HuH-7.5 (cell line): ENCODE data around the gene KIF26B.
"Not testable (repeated sequence)": the region's sequence is repeated elsewhere in the genome, so short reads cannot be mapped to it uniquely, and the experiment has no call there.

ENCODE experiments used
- DNase-seq: peaks from one replicate; pipeline ENCODE4 v3.0.0; 2011; ENCODE audit warnings: low spot score

Gene KIF26B

DNA sequence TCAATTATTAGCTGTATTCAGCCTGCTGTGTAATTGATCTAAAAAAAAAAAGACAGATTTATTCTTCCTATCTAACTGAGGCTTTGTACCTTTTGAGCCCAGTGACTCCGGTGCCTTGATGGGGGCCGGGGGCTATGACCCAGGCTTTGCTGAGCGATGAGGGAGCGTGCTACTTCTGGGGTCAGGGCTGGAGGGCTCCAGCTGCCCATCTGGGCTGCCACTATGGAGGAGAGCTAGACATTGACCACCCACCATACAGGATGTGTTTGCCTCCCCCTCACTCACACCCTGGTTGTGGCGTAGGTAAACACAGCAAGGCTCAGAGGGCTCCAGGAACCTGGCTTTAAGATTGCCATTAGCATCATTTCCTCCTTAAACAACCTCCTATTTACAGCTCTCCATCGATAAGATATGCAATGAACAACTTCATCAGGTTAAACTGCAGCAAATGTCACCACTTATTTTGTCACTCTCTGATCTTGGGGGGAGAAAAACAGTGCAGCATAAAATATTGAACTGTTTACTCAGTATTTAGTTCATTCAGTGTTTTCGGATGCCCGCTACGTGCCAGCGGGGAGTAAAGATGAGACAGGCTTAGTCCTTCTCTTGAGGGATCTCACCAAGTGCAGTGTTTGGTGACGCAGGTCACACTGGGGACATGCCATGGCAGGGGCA is 231.6 kb downstream of the KIF26B start:
- DNase-seq, result no peak

DNA sequence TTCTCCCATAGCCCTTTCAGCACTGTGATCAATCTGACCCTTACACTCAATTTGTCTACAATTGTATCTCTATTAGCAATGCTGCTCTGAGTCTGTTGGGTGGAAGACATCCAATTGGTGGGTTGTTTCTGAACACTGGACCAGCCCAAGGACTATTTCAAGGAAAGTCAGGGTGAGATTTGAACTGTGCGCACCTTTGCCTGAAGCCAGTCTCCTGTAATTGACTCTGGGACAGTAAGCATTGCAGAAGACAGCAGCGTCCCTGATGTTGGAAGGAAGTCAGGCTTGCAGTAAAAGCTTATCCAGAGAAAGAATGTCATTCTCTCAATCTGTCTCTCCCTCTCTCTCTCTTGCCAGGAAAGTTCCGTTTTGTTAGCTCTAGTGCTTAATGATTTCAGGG is 233.9 kb downstream of the KIF26B start:
- no peak for DNase-seq

DNA sequence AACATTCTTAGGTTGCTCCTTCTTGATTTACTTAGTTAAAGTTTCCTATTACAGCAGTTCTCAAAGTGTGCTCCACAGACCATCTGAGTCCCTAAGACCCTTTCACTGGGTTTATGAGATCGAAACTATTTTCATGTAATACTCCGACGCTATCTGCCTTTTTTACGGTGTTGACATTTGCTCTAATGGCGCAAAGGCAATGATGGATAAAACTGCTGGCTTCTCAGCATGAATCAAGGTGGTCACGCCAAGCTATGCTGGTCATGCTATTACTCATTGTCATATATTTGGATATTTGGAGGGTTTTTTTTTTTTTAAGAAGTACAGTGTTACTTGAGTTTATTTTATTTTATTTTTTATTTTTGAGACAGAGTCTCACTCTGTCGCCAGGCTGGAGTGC is 235.1 kb downstream of the KIF26B start:
- no peak for DNase-seq

DNA sequence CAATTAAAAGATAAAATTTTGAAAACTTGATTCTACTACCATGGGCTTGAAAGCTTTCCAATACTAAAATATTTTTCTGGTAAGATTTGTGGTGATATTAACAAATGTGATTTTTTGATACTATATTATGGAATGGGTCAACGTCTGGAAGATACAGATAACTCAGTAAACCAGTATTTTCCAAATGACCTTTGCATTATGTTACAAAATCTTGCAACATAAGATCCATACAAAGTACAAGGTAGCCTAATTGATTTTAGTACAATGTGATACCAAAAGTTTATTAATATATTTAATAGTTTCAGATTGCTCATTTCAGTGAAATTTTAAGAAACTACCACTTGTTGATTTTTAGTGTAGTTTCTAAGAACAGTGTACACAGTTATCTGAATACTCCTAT is 236.2 kb downstream of the KIF26B start:
- DNase-seq, result no peak

DNA sequence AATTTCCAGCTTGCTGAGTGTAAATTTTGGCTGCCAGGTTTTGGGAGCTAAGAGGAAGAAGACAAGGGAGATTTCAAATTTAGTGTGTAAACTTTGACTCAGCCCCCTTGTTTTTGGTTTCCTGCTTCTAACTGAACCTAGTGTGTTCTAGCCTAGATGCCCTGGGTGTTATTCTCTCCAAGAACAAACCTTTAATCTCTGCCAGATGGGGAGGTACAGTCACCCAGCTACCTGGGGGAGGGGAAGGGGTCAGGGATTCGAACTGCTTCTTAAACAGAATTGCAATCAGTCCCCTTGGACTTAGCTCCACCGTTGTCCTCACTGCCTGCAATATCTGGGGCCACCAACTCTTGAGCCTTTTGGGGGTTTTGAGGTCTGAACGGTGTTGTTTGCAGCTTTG is 238.9 kb downstream of the KIF26B start:
- no peak for DNase-seq

DNA sequence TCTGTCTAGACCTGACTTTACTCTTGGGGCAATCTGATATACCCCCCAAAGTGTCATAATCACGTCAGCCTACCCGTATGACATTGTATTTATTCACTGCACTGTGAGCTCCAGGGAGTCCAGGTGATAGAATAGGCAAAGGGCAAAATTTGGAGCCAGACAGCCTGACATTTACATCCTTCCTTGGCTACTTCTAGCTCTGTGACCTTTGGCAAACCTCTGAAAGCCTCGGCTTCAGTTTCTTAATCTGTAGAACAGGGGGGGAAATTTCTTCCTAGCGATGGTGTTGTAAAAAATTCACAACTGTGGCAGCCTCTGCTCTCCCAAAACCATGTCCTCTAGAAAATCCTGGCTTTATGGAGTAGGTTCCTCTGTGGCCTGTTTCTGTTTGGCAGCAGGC is 240.9 kb downstream of the KIF26B start:
- no peak for DNase-seq

DNA sequence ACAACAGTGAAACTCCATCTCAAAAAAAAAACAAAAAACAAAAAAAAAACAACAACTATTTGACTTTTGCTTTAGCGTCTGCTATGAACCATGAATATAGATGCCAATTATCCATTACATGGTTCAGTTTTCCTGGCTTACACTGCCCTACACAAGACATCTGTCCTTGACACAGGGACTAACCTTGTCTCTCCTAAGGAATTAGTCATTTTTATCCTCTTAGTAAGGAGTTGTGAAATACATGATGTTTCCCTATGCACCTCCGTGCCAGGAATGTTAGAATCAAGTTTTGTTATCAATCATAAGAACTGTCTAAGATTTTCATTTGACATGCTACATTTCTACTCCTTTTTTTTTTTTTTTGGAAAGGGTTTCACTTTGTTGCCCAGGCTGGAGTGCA is 241.8 kb downstream of the KIF26B start:
- no peak for DNase-seq

DNA sequence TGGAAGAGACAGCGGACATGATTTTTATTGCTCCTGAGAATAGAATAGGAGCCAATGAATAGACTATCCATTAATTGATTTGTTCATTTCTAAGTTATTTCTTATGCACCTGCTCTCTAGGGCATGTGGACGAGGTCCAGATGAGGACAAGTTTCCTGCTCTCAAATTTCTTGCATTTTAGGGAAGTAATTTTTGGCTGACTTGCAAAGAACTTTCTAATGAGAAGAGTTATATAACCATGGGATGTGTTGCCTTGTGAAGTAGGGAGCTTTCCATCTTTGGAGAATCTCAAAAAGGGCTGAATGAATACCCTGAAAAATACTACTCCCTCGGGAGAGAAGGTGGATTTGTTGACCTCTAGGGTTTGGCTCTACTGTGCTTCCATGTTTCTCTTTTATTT is 243.0 kb downstream of the KIF26B start:
- no peak for DNase-seq

DNA sequence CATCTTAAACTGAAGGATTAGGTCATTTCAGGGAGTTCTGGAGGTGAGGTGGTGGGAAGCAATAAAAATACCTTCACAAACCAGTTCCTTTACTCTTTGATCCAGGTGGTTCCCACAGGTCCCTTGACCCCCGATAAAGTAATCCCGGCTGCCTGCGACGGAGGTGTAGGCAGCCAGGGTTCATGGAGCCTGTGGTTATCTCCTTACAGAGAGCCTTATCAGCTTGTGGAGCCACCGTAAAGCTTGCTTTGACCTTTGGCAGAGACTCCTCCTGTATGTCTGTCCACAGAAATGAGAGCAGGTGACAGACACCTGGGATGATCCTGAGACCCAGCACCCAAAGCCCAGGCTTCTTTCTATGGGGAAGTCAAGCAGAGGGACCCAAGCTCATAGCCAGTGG is 243.4 kb downstream of the KIF26B start:
- DNase-seq, result no peak

DNA sequence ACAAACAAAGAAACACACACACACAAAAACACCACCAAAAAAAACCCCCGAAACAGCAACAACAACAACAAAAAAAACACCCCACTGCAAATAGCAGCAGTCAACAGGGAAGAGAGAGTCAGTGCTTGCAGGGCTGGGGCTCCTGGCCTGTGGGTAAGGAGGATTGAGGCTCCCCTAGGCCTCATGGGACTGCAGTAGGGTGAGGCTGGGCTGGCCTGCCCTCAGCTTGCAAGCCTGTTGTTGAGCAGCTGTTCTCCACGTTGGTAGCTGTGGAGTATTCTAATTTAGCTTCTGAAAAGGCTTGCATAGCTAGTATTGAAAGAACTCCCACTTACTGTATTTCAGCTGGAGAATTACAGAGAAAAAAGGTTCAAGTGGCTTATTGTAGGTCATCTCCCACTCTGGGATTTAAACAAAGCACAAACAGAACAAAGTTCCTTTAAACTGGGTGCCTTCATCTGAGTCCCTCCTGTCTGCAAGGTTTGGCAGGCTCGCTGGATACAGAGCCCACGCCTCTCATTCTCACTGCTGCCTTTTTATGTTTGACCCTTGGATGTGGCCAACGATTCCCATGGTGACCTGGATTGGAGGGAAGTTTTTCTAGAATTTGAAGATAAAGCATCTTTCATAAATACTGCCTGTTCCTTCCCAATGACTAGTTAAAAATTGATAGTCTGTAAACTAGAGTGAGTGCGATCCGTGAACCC is 247.2 kb downstream of the KIF26B start:
- no peak for DNase-seq

DNA sequence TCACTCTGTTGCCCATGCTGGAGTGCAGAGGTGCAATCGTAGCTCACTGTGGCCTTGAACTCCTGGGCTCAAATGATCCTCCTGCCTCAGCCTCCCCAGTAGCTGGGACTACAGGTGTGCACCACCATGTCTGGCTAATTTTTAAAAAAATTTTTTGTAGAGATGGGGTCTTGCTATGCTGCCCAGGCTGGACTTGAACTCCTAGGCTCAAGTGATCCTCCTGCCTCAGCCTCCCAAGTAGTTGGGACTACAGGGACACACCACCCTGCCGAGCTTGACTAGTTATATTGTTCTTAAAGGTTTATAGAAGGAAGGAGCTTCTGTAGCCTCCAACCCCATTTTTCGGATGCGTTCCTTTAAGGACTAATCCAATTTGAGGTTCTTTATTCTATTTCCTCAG is 248.2 kb downstream of the KIF26B start:
- DNase-seq, result not testable (repeated sequence)

DNA sequence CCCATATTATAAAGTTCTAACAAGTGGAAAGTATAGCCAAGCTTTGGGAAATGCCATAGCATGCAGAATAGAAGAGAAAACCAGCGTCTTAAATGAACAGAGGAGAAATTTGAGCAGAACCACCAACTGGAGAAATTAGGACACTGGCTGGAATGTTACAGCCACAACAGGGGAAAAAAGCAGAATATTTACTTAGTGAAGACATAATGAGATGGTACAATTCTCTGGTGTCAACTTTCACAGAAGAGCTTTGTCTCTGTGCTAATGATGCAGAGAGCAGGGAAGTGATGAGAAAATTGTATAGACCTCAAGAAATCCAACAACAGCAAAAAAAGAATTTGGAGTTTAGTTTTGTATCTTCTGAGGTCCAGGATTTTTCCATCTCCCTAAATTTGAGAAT is 249.7 kb downstream of the KIF26B start:
- DNase-seq, result no peak

DNA sequence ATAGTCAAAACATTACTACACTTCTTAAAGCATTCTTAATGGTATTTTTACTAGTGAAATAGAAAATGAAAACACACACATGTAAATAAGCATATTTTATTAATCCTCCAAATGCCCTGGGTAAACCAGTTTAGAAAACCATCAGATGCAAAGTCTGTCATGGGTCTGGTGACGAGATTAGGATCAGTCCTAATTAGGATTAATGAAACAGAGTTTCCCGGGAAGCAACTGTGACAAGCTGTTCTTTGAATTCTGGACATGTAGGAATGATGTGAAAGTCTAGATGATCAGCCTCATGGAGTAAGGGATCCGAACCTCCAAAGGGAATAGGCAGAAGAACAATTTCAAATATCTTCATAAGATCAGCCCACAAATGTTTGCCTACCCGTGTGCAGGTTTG is 250.2 kb downstream of the KIF26B start:
- DNase-seq, result no peak

DNA sequence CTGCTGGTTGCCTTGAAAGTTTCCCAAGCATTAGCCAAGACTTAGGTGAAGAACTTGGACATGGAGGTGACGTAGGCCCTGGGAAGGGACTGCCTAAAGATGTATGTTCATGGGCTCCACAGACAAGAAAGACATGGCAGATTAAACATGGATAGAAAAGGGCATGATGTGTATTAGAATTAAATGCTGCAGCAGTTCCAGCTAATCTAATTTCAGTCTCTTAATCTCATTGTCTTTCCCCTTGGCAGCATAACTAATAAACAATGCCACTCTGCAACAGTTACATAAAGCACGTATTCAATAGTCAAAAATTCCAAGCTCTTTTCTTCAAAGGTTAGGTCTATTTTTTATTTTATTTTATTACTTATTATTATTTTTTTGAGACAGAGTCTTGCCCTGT is 251.6 kb downstream of the KIF26B start:
- DNase-seq, result no peak

DNA sequence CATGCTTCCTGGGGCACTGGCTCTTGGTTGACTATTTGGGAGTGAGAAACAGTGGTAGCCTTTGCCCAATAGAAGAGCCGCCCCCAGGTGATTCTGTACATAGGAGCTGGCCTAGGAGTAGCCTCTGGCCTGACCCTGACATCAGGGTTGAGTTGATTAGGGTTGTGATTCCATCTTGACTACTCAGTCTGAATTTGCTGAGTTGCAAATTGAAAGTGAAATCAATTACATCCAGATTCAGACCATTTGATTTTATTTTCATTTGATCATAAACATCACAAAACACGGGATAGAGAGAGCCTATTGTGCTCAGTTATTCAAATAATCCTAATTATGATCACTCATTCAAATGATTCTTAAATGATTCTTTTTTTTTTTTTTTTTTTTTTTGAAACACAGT is 253.2 kb downstream of the KIF26B start:
- DNase-seq, result no peak

DNA sequence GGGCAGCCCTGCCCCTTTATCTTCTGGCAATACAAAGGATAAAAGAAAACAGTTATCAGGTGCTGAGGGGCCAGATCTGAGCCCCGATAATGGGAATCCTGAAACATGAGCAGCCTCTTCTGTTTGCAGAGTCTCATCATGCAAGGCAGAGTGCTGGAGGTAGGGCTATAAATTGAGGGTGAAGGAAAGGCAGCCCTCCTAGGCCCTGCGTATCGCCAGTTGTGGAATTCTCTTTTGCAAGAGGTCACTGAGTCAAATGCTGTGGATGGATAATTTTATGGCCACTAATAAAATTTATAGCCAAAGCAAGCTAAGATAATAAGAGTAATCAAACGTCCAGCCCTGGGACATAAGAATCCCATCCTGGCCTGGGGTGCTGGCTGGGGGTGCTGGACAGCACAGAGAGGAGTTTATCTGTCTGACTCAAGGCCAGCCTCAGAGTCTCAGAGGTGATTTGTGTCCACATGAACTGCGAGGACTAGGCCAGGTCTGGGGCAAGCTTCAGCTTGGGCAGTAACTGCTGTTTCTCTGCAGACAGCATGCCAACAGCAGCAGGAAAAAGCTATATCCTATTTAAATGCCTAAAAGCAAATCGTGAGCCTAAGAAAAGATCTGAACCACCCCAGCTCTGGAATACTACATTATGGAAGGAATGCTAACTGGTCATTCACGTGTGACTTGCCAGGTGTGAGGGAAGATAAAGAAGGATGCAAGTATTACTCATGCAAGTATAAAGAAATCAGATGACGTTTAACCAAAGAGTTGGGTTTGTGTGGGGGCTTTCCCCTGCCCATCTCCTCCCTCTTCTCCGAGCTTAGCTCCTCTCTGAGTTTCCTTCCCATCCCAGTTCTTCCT is 254.8 kb downstream of the KIF26B start:
- DNase-seq, result no peak

DNA sequence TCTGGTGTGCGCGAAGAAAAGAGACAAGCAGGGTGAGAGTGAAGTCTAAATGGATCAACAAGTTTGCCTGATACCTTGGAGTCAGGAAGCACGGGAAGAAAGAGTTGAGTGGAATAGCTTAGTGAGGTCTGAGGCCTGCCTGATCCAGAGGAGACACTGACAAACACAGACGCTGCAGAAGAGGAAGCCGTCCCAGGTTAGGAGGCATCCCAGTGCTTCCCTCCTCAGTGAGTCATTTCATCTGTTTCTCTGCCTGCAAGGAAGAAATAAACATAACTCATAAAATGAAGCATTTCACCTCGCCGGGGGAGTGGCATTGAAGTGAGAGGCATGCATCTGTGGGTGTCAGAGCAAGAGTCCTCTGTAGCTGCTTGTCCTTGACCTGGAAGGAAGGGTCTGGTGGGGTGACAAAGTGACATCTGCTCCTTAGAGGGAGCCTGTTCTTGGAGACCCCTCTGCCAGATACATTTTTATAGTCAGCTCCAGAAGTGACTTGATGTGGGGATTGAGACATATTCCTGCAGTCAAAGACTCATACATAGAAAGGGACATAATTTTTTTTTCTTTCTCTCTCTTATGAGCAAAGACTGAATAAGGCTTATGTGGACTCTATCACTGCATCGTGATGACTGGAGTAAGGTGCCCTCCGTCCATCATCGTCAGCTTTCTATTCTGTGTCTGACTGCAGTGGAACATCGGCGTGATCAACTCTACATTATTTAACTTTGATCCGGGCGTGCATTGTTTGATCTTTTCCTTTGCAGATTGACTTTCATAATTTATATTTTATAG is 256.7 kb downstream of the KIF26B start:
- DNase-seq, result no peak

DNA sequence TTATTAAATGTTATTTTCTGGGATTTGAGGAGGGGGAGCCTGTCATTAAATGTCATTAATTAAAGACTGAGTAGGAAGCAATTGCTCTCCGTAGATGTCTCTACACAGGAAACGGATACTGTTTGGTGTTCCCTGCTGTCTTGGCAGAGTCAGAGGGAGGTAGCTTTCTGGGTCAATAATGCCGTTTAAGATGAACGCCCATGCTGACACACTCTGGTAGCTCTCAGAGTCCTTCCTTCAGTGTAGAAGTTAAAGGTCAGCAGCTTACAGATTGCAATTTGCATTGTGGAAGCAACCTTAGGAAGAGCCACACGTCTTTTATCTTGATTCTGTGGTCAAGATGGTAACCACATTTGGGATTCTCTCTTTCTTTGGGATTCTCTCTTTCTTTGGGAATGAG is 257.5 kb downstream of the KIF26B start:
- no peak for DNase-seq

DNA sequence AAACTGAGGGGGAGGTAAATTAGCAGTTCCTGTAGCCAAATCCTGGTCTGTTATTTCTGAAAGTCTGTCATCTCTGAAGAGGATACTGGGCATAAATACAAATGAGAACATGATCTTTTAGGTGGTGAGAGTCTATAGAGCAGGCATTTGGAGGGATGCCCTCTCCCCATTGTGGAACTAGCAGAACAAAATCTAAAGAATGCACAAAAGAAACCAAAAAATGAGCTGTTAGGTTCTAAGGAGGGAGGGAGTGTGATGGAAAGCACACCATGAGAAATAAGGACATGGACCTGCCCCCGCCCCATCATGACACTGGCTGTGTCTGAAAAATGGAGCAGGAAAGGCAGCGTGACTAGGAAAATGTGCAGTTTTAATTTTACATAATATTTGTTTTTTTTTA is 262.0 kb downstream of the KIF26B start:
- no peak for DNase-seq

DNA sequence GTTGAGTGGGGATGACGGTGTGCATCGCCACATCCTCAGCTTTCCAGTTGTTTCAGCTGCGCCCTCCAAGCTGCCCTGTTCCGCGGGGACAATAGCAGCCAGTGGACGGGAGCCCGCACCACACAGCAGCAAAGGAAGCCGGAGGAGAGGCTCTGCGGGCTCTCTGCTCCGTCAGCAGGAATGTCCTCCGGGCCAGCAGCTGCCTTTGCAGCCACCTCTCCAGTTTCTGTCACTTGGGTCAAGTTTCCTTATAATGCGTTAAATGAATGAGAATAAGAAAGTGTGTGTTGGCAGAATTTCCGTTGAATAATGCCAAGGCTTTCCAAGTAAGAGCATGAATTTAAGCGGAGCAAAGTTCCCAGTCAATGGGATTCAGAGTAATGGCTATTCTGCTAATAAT is 263.3 kb downstream of the KIF26B start:
- DNase-seq, result no peak

DNA sequence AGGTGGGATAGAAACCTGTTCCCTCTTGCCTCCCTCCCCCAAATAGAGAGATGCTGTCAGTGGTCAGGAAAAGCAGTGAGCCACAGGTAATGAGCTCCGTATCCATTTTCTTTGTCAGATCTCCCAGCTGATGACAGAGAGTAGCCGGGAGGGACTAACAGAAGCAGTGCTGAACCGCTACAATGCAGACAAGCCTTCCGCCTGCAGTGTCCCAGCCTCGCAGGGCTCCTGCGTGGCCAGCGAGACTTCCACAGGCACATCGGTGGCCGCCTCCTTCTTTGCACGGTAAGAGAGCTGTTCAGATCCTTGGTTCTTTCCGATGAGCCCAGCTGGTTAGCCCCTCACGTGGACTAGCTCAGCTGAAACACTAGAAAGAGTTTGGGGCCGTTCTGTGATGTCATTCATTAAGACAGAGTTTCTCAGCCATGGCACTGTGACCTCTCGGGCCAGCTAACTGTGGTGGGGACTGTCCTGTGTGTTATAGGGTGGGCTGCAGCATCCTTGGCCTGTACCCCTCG is 264.7 kb downstream of the KIF26B start:
- DNase-seq, result no peak

DNA sequence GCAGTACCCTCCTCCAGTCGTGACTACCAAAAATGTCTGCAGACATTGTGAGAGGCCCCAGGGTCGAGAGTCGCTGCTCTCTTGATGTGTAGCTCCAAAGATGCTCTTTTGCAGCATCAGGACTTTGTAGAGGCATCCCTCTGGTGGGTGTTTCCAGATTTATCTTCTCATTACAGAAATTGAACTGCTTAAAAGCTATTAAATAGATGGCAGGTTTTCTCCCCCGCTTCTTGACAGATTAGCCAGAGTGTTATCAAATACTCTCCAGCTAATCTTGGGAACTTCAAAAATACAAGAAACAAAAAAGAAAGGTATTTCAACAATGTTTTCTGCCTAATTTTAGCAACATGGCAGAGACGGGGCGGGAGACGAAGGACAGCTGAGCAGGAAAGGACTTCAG is 265.2 kb downstream of the KIF26B start:
- no peak for DNase-seq
